Mucosa of descending colon (tissue), 3 donors: Measurements from ENCODE around the gene IFT122. TPM values are rescaled to one million over a fixed set of nuclear protein-coding genes. Genes with fewer than 3 reads are reported as not detected.

Experiments
- ATAC-seq: fragments of 200-7000 bp; cut with Tn5 transposase; one replicate; pipeline ENCODE4 v1.9.1; 2020; ENCODE audit warnings: mild to moderate bottlenecking, moderate library complexity
- DNase-seq, 3 donors: peaks; one replicate each; pipeline ENCODE4 v3.0.0-alpha.2; 2020
- H3K36me3 ChIP-seq: fragments of 200-600 bp; one replicate; pipeline ENCODE4 v1.8.0; 2021; ENCODE audit warnings: low read depth, mild to moderate bottlenecking
- H3K4me1 ChIP-seq: fragments of 200-600 bp; one replicate; pipeline ENCODE4 v1.8.0; 2021; ENCODE audit warnings: low read depth, mild to moderate bottlenecking
- H3K4me3 ChIP-seq: fragments of 200-600 bp; one replicate; pipeline ENCODE4 v1.8.0; 2021; ENCODE audit warnings: mild to moderate bottlenecking
- H3K9me3 ChIP-seq: fragments of 200-600 bp; one replicate; pipeline ENCODE4 v1.8.0; 2021; ENCODE audit warnings: mild to moderate bottlenecking
- intact Hi-C, 2 donors: fragments of 100-400 bp; cut with DNase I in 1 of 2; cut with micrococcal nuclease in 1 of 2; formaldehyde crosslinking; loops; one replicate each; pipeline versions ENCODE4 v1.11.0 to v1.11.1; 2022; cut with DNase I, micrococcal nuclease
- total RNA-seq, 3 donors: library from RNA; stranded (reverse); fragmentation: NEBNext Ultra II Directional in 2 of 3; extraction: Animal tissue kit (Norgen Biotek cat#: 25700) in 2 of 3; gene quantifications; one replicate each; pipeline versions ENCODE4 v1.2.1 to v1.2.4, GENCODE V29; 2021 to 2023
- TF ChIP-seq, protein P1 (sequence below): fragments of 200-600 bp; IDR thresholded peaks from one replicate; pipeline ENCODE4 v1.8.0; 2022; ENCODE audit warnings: antibody characterized with exemption, mild to moderate bottlenecking
- donor health status: DM: no; HTN: no; CAD: no; lungs with moderate emphysema.
- donor health status: DM: no; HTN: no; CAD: no.
- donor health status: DM: no; HTN: yes; CAD: no.

The IFT122 gene
- total RNA-seq, 3 donors from 2014 or later, result 24.6 to 35.0 (median 29.6) TPM

DNA sequence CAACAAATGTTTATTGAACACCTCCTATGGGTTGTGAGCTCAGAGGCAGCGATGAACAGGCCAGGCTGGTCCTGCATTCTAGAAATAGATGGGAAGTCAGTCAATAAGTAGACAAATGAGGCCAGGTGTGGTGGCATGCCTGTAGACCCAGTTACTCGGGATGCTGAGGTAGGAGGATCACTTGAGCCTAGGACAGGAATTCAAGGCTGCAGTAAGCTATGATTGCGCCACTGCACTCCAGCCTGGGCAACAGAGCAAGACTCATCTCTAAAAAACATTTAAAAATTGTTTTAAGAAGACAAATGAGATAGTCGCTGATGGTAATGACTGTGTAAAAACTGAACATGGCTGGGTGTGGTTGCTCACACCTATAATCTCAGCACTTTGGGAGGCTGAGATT, 84.1 kb downstream of the IFT122 start:
- no peak for ATAC-seq

DNA sequence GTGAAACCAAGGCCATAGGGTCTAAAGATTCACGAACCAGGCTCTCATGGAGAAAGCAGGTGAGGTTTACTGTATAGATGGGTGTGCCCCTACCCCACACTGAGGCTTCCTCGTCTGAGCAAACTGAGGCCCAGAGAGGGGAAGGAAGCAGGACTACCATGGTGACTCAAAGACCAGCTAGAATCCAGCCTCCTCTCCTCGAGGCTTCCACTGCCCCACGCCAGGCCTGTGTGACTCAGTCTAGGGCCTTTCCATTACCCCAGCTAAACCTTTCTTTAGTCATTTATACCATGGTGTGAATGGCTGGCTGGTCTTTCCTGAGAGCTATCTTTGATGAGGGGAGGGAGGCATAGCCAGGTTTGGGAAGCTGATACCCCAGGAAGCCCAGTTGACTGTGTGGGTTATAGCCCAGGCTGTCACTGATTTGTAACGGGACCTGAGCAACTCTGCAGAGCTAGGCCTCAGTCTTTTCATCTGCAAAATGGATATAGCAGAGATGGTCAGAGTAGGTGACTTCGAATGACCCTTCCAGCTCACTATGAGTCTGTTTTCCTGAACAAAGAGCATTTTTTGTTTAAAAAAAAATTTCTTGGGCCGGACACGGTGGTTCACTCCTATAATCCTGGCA, 85.4 kb downstream of the IFT122 start:
- no peaks in the 10 kb centered on the region for H3K4me1 ChIP-seq
- no peaks in the 10 kb centered on the region for H3K9me3 ChIP-seq
- H3K36me3 ChIP-seq, result no peaks in the 10 kb centered on the region
- intact Hi-C loops, result no loop called here
- H3K4me3 ChIP-seq, result no peak overlapping the region
- DNase-seq (no peak), ATAC-seq (no peak)
- TF ChIP-seq, protein P1, sequence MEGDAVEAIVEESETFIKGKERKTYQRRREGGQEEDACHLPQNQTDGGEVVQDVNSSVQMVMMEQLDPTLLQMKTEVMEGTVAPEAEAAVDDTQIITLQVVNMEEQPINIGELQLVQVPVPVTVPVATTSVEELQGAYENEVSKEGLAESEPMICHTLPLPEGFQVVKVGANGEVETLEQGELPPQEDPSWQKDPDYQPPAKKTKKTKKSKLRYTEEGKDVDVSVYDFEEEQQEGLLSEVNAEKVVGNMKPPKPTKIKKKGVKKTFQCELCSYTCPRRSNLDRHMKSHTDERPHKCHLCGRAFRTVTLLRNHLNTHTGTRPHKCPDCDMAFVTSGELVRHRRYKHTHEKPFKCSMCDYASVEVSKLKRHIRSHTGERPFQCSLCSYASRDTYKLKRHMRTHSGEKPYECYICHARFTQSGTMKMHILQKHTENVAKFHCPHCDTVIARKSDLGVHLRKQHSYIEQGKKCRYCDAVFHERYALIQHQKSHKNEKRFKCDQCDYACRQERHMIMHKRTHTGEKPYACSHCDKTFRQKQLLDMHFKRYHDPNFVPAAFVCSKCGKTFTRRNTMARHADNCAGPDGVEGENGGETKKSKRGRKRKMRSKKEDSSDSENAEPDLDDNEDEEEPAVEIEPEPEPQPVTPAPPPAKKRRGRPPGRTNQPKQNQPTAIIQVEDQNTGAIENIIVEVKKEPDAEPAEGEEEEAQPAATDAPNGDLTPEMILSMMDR, result no peak

More for the DNA sequence above, 84.1 kb downstream of the IFT122 start:
- intact Hi-C loops, result no loop called here
- H3K36me3 ChIP-seq, result no peaks in the 10 kb centered on the region
- TF ChIP-seq, protein P1, result no peak
- DNase-seq, result no peak
- no peak overlapping the region for H3K4me3 ChIP-seq
- H3K4me1 ChIP-seq, result no peaks in the 10 kb centered on the region
- H3K9me3 ChIP-seq, result no peaks in the 10 kb centered on the region

DNA sequence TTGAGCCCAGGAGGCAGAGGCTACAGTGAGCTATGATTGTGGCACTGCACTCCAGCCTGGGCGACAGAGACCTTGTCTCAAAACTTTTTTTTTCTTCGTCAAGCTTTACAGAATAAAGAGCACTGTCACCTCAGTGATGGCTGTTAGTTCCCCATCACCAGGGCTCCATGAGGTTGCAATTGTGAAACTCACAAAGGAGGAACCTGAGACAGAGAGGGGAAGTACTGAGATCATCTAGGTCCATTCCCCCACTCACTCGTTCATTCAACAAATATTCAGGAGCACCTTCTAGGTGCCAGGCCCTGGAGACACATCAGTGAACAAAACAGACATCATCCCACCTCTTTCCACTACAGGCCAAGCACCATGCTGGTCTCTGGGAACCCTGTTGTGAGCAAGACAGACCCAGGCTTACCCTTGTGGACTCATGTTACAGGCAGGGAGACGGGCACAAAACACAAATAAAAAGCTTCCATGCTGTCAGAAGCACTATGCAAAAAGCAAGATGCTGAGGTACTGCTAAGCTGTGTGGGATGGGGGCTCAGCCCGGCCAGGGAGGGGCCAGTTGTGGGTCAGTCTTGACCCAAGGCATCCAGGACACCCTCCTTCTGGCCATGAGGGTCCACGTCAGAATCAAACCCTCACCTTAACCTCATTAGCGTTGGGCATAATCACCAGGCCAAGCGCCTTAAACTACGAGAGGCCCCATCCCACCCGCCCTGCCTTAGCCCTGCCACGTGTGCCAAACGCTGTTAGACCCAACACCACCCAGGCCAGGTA, 86.3 kb downstream of the IFT122 start:
- Histone ChIP-seq H3K36me3 (no peaks in the 10 kb centered on the region), H3K4me3 (no peak overlapping the region), H3K9me3 (no peaks in the 10 kb centered on the region), H3K4me1 (no peaks in the 10 kb centered on the region)
- DNase-seq, result peak in 2 of 3 donors; percentile 5 to 14
- ATAC-seq, result peak; percentile 64
- TF ChIP-seq, protein P1, result no peak
- intact Hi-C loops, result no loop called here

DNA sequence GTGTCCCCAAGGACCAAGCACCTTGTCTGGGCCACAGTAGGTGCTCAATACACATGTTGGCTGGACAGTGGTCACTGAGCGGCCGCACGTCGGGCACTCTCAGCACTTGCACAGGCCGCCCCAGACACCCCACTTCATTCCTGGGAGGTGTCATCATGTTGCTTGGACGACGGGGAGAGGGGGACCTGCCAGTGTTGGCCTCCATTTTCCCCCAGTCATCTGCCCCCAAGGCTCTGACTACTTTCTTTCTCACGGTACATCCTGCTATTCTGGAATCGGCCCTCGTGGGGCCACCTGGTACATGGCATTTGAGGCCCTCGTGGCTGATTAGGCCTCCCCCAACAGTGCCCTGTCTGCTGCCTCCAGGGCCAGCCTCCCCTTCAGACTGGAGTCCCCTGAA, 87.2 kb downstream of the IFT122 start:
- intact Hi-C loops, result no loop called here
- TF ChIP-seq, protein P1, result no peak

DNA sequence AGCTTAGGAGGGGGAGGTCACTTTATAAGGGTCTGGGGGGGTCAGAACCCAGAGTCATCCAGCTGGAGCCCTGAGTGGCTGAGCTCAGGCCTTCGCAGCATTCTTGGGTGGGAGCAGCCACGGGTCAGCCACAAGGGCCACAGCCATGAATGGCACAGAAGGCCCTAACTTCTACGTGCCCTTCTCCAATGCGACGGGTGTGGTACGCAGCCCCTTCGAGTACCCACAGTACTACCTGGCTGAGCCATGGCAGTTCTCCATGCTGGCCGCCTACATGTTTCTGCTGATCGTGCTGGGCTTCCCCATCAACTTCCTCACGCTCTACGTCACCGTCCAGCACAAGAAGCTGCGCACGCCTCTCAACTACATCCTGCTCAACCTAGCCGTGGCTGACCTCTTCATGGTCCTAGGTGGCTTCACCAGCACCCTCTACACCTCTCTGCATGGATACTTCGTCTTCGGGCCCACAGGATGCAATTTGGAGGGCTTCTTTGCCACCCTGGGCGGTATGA, 88.6 kb downstream of the IFT122 start, which contains the start of gene RHO:
Gene RHO, plus strand, starts transcription at position 51 of the 512 bp plus-strand sequence. Its CDS starts 95 bp downstream, at position 146.
- no peaks in the 10 kb centered on the region for H3K4me1 ChIP-seq
- ATAC-seq, result no peak
- TF ChIP-seq, protein P1, result no peak
- H3K4me3 ChIP-seq, result no peak within 1 kb of the TSS
- H3K9me3 ChIP-seq, result no peaks in the 10 kb centered on the region
- no peaks in the 10 kb centered on the region for H3K36me3 ChIP-seq
- peak in 1 of 3 donors; percentile 19 for DNase-seq
- intact Hi-C loops, result no loop called here

More for the DNA sequence above, 87.2 kb downstream of the IFT122 start:
- H3K9me3 ChIP-seq, result no peaks in the 10 kb centered on the region
- DNase-seq, result peak in 1 of 3 donors; percentile 30
- no peaks in the 10 kb centered on the region for H3K4me1 ChIP-seq
- H3K36me3 ChIP-seq, result no peaks in the 10 kb centered on the region
- ATAC-seq, result no peak
- H3K4me3 ChIP-seq, result no peak overlapping the region
